Activated naive CD8-positive, alpha-beta T cell treated with anti-CD3 and anti-CD28 coated beads, Interleukin-2, amount 10 ng/mL, durations not matched to agents 7 days and 5 days (primary cell): ENCODE results near the gene TPSD1. TPM values are rescaled to one million over a fixed set of nuclear protein-coding genes. Genes with fewer than 3 reads are reported as not detected.
A peak's percentile ranks its signal among the peaks of the same experiment; 100 is the strongest.
"Not testable (repeated sequence)": the region's sequence is repeated elsewhere in the genome, so short reads cannot be mapped to it uniquely, and the experiment has no call there.

ENCODE experiments used
- ATAC-seq: fragments of 150-1000 bp; cut with Tn5 transposase; one replicate; pipeline ENCODE4 v1.10.0; 2021; ENCODE audit warnings: low read depth, moderate library complexity
- POLR2A ChIA-PET: fragments of 350-600 bp; sonication (Branson Sonifier 250); formaldehyde crosslinking; loops from one replicate; lab custom pipeline; 2021; ENCODE audit warnings: antibody characterized with exemption; lab: Charles Lee
- DNase-seq: peaks from one replicate; pipeline ENCODE4 v3.0.0; 2021
- H3K27ac Mint-ChIP-seq: one replicate; pipeline ENCODE4 v1.8.0; 2022; ENCODE audit warnings: mild to moderate bottlenecking, mixed read lengths
- H3K27me3 Mint-ChIP-seq: one replicate; pipeline ENCODE4 v1.8.0; 2022; ENCODE audit warnings: mild to moderate bottlenecking, moderate library complexity, mixed read lengths
- H3K36me3 Mint-ChIP-seq: one replicate; pipeline ENCODE4 v1.8.0; 2021; ENCODE audit warnings: mild to moderate bottlenecking, mixed read lengths
- H3K4me1 Mint-ChIP-seq: one replicate; pipeline ENCODE4 v1.8.0; 2021; ENCODE audit warnings: mixed read lengths
- H3K4me3 Mint-ChIP-seq: one replicate; pipeline ENCODE4 v1.8.0; 2022; ENCODE audit warnings: mild to moderate bottlenecking, moderate library complexity, mixed read lengths
- H3K9me3 Mint-ChIP-seq: one replicate; pipeline ENCODE4 v1.8.0; 2021; ENCODE audit warnings: mixed read lengths
- total RNA-seq, 2 experiments: library from RNA; stranded (reverse); gene quantifications; one replicate each; pipeline ENCODE4 v1.2.3, GENCODE V29; 2021

The TPSD1 gene
- total RNA-seq, 2 experiments from 2014 or later: not detected

GRCh38 chr16:1225728-1226311 lies 30.0 kb upstream of the TPSD1 start:
- POLR2A ChIA-PET: not testable (repeated sequence)

GRCh38 chr16:1226692-1227091 lies 29.2 kb upstream of the TPSD1 start:
- ATAC-seq, H3K36me3 Mint-ChIP-seq, H3K9me3 Mint-ChIP-seq, H3K27me3 Mint-ChIP-seq, DNase-seq, POLR2A ChIA-PET, H3K4me1 Mint-ChIP-seq, H3K27ac Mint-ChIP-seq, H3K4me3 Mint-ChIP-seq: not testable (repeated sequence)

More at GRCh38 chr16:1225728-1226311, 30.0 kb upstream of the TPSD1 start:
- not testable (repeated sequence) for ATAC-seq, H3K4me1 Mint-ChIP-seq, H3K27ac Mint-ChIP-seq, H3K27me3 Mint-ChIP-seq, H3K9me3 Mint-ChIP-seq, H3K4me3 Mint-ChIP-seq, H3K36me3 Mint-ChIP-seq, DNase-seq

DNA sequence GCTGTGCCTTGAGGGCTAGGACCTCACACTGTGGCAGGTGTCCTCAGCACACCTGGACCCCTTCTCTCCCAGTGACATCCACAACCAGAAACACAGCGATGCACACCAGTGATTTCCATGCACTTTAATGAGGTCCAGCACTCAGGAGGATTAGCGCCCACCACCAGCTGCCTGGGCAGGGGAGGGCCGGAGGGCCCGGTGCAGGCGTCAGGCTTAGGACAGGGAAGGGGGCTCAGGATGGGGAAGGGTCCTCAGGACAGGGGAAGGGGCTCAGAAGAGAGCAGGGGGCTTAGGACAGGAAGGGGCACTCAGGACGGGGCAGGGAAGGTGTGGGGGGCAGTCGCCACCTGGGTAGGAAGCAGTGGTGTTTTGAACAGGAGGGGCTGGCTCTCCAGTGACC lies 27.6 kb upstream of the TPSD1 start:
- DNase-seq, H3K27ac Mint-ChIP-seq, H3K36me3 Mint-ChIP-seq, H3K4me1 Mint-ChIP-seq, ATAC-seq, POLR2A ChIA-PET, H3K4me3 Mint-ChIP-seq, H3K27me3 Mint-ChIP-seq, H3K9me3 Mint-ChIP-seq: not testable (repeated sequence)

DNA sequence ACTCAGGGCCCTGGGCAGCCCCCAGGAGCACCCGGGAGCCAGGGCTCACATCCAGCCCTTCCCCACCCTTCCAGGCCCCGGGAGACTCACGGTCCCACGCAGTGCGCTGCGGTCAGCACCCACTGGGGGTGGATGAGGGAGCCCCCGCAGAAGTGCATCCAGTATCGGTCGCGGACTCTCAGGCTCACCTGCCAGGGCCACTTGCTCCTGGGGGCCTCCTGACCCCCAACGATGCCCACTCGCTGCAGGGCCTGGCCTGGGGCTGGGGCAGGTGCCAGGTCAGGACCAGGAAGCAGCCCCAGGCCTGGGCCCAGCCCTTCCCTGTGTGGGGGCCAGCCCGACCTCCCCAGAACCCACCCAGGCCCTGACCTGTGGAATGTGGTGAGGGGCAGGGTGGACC lies 26.4 kb upstream of the TPSD1 start:
- DNase-seq, H3K9me3 Mint-ChIP-seq, H3K27ac Mint-ChIP-seq, H3K36me3 Mint-ChIP-seq, POLR2A ChIA-PET, H3K27me3 Mint-ChIP-seq, H3K4me1 Mint-ChIP-seq, ATAC-seq, H3K4me3 Mint-ChIP-seq: not testable (repeated sequence)

DNA sequence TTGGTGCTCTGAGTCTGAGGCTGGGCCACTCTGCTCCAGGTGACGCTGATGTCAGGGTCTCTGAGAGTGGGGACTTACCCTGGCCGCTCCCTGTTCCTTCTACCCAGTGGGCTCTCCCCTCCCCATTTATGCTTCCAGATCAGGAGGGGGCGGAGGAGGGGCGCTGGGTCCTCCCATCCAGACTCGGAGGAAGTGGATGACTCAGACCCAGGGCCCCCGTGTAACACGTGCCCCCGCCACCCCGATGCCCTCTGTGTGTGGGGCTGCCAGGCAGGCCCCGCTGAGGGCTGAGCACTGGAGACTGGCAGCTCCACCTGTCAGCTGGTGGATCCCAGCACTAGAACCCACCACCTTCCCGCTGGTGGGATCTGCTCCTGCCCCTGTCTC lies 25.8 kb upstream of the TPSD1 start, which contains the start of gene TPSB2:
TSS of gene TPSB2 (minus strand) at position 101 of the 387 bp plus-strand sequence. CDS start 233 bp downstream, outside the sequence.
- H3K4me1 Mint-ChIP-seq, H3K36me3 Mint-ChIP-seq, H3K27ac Mint-ChIP-seq, H3K4me3 Mint-ChIP-seq, ATAC-seq, H3K9me3 Mint-ChIP-seq, POLR2A ChIA-PET, DNase-seq, H3K27me3 Mint-ChIP-seq: not testable (repeated sequence)

DNA sequence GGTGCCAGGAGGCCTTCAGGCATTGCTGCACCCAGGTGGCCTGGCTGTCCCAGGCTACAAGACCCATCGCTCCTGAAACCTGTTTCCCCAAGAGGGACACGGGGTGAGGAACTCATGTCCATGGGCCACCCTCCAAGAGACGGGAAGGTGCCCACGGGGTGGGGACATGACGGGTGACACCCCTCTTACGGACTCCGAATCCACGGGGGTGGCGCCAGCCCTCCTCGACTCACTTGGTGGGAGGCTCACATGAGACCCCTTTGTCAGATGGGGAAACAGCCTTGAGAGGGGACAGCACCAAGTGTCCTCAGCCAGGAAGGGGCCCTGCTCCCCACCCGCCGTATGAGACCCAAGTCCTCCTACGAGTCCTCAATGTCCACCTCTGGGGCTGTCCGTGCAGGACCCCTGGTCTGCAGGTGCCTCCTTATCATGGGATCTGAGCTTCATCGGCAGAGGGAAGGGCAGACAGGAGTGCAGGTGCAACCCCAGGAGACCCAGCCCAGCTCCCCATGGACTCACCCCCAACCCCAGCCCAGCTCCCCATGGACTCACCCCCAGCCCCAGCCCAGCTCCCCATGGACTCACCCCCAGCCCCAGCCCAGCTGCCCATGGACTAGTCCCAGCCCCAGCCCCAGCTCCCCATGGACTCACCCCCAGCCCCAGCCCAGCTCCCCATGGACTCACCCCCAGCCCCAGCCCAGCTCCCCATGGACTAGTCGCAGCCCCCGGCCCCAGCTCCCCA lies 25.2 kb upstream of the TPSD1 start:
- H3K36me3 Mint-ChIP-seq, ATAC-seq, POLR2A ChIA-PET, H3K27me3 Mint-ChIP-seq, H3K27ac Mint-ChIP-seq, H3K4me3 Mint-ChIP-seq, H3K4me1 Mint-ChIP-seq, H3K9me3 Mint-ChIP-seq, DNase-seq: not testable (repeated sequence)

DNA sequence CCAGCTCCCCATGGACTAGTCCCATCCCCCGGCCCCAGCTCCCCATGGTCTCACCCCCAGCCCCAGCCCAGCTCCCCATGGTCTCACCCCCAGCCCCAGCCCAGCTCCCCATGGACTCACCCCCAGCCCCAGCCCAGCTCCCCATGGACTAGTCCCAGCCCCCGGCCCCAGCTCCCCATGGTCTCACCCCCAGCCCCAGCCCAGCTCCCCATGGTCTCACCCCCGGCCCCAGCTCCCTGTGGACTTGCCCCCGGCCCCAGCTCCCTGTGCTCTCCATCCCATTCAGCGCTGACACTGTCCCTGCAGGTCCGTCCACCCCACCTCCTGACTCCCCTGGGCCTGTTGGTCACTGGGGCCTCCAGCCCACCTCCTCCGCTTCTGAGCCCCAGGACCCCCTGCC lies 24.6 kb upstream of the TPSD1 start:
- H3K27me3 Mint-ChIP-seq, H3K9me3 Mint-ChIP-seq, POLR2A ChIA-PET, H3K36me3 Mint-ChIP-seq, H3K27ac Mint-ChIP-seq, H3K4me3 Mint-ChIP-seq, ATAC-seq, H3K4me1 Mint-ChIP-seq, DNase-seq: not testable (repeated sequence)

- ATAC-seq, DNase-seq, H3K27me3 Mint-ChIP-seq, H3K9me3 Mint-ChIP-seq, H3K4me3 Mint-ChIP-seq, H3K27ac Mint-ChIP-seq, POLR2A ChIA-PET, H3K4me1 Mint-ChIP-seq, H3K36me3 Mint-ChIP-seq: not testable (repeated sequence)
Measured at GRCh38 chr16:1232049-1232748, 23.7 kb upstream of the TPSD1 start.

- H3K36me3 Mint-ChIP-seq, H3K9me3 Mint-ChIP-seq, H3K4me3 Mint-ChIP-seq, H3K27ac Mint-ChIP-seq, H3K27me3 Mint-ChIP-seq, POLR2A ChIA-PET, DNase-seq, H3K4me1 Mint-ChIP-seq: not testable (repeated sequence)
- ATAC-seq: peak; percentile 48
Measured at GRCh38 chr16:1236659-1237058, 19.2 kb upstream of the TPSD1 start.

GRCh38 chr16:1237990-1238389 lies 17.9 kb upstream of the TPSD1 start:
- no peaks in the 10 kb centered on the region for H3K36me3 Mint-ChIP-seq
- no peak for DNase-seq
- no peaks in the 10 kb centered on the region for H3K4me1 Mint-ChIP-seq
- no peak overlapping the region for H3K4me3 Mint-ChIP-seq
- POLR2A ChIA-PET: no interaction called here
- no peaks in the 10 kb centered on the region for H3K9me3 Mint-ChIP-seq
- ATAC-seq: no peak
- H3K27ac Mint-ChIP-seq: no peak overlapping the region
- H3K27me3 Mint-ChIP-seq: no peaks in the 10 kb centered on the region

GRCh38 chr16:1238909-1239308 lies 17.0 kb upstream of the TPSD1 start:
- H3K4me1 Mint-ChIP-seq, H3K9me3 Mint-ChIP-seq, H3K4me3 Mint-ChIP-seq, H3K27me3 Mint-ChIP-seq, ATAC-seq, H3K27ac Mint-ChIP-seq, H3K36me3 Mint-ChIP-seq, POLR2A ChIA-PET, DNase-seq: not testable (repeated sequence)

- ATAC-seq, H3K27me3 Mint-ChIP-seq, POLR2A ChIA-PET, H3K27ac Mint-ChIP-seq, H3K36me3 Mint-ChIP-seq, DNase-seq, H3K9me3 Mint-ChIP-seq, H3K4me1 Mint-ChIP-seq, H3K4me3 Mint-ChIP-seq: not testable (repeated sequence)
Measured at GRCh38 chr16:1239575-1239974, 16.3 kb upstream of the TPSD1 start.

- H3K4me1 Mint-ChIP-seq, H3K9me3 Mint-ChIP-seq, H3K4me3 Mint-ChIP-seq, H3K27ac Mint-ChIP-seq, DNase-seq, ATAC-seq, H3K27me3 Mint-ChIP-seq, POLR2A ChIA-PET, H3K36me3 Mint-ChIP-seq: not testable (repeated sequence)
Measured at GRCh38 chr16:1240436-1240835, 15.4 kb upstream of the TPSD1 start, which contains the start of gene TPSAB1. TSS of gene TPSAB1 (plus strand) at chr16:1240705. CDS start at chr16:1240939, 234 bp downstream.

DNA sequence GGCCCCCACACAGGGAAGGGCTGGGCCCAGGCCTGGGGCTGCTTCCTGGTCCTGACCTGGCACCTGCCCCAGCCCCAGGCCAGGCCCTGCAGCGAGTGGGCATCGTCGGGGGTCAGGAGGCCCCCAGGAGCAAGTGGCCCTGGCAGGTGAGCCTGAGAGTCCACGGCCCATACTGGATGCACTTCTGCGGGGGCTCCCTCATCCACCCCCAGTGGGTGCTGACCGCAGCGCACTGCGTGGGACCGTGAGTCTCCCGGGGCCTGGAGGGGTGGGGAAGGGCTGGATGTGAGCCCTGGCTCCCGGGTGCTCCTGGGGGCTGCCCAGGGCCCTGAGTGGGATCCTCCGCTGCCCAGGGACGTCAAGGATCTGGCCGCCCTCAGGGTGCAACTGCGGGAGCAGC lies 14.8 kb upstream of the TPSD1 start:
- H3K4me1 Mint-ChIP-seq, H3K27ac Mint-ChIP-seq, H3K4me3 Mint-ChIP-seq, DNase-seq, H3K9me3 Mint-ChIP-seq, H3K27me3 Mint-ChIP-seq, POLR2A ChIA-PET, H3K36me3 Mint-ChIP-seq, ATAC-seq: not testable (repeated sequence)
